GM21367 (cell line): ENCODE measurements around the gene GIGYF2.
"Not testable (repeated sequence)": the region's sequence is repeated elsewhere in the genome, so short reads cannot be mapped to it uniquely, and the experiment has no call there.

Experiments used
- ATAC-seq: cut with Tn5 transposase; IDR thresholded peaks from one replicate; pipeline ENCODE4 v1.9.1; 2021; ENCODE audit not compliant: unreplicated experiment

The GIGYF2 gene

DNA sequence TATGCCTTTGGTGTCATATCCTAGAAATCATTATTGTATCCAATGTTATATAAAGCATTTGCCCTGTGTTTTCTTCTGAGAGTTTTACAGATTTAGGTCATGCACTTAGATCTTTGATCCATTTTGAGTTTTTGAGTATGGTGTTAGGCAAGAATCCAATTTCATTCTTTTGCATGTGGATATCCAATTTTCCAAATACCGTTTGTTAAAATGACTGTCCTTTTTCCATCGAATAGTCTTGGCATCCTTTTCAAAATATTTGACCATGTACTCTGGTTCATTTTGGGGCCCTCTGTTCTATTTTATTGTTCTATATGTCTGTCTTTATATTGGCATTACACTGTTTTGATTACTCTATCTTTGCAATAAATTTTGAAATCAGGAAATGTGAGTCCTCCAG is 103.0 kb downstream of the GIGYF2 start:
- no peak for ATAC-seq

- ATAC-seq: no peak
Measured at GRCh38 chr2:232802091-232802490, 105.0 kb downstream of the GIGYF2 start.

- no peak for ATAC-seq
Measured at GRCh38 chr2:232809349-232810124, 112.4 kb downstream of the GIGYF2 start.

DNA sequence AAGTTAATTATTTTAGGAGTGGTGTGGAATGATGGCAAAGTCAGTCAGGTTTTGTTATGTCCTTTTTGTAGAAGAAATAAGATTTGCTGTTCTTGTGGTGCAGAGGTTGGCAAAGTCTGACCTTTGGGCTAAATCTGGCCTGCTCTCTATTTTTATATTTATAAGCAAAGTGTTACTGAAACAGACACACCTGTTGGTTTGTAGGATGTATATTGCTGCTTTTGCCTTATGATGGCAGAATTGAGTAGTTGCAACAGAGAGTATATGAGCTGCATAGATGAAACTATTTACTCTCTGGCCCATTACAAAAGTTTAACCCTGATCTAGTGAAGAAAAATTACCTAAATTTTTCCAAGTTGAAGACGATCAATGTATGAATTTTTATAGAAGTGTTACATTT is 113.3 kb downstream of the GIGYF2 start:
- ATAC-seq: no peak

- ATAC-seq: no peak
Measured at GRCh38 chr2:232815569-232815968, 118.4 kb downstream of the GIGYF2 start.

- no peak for ATAC-seq
Measured at GRCh38 chr2:232816657-232817056, 119.5 kb downstream of the GIGYF2 start.

DNA sequence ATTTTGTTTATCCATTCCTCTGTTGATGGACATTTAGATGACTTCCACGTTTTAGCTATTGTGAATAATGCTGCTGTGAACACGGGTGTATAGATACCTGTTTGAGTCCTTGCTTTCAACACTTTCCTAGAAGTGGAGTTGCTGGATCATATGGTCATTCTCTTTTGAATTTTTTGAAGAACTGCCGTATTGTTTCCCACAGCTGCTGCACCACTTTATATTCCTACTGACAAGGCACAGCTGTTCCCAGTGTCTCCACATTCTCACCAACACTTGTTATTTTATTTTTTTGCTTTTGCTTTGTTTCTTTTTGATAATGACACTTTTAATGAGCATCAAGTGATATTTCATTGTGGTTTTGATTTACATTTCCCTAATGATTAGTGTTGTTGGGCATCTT is 120.6 kb downstream of the GIGYF2 start:
- ATAC-seq: no peak

- ATAC-seq: no peak
Measured at GRCh38 chr2:232829988-232830387, 132.9 kb downstream of the GIGYF2 start.

GRCh38 chr2:232831496-232831895 is 134.4 kb downstream of the GIGYF2 start:
- ATAC-seq: no peak

- ATAC-seq: no peak
Measured at GRCh38 chr2:232833830-232834229, 136.7 kb downstream of the GIGYF2 start.

DNA sequence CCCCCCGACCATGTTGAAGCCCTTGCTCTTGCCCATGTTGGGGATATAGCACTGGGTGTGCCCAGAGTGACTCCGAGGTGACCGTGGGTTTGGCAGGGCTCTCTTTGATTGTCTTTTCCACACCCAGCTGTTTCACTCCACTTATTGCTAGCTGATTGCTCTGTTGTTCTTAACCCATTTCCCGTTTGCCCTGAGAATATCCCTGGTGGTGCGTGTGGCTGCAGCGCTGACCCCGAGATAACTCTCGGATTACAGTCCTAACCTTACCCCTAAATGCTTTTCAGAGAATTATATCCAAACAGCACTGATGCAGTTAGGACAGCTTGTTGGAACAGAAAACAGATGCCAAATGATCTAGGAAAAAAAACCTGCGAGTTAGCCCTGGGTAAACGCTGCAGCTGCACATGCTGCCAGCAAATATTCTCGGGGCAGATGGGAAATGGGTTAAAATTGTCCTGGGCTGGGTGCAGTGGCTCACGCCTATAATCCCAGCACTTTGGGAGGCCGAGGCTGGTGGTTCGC is 138.6 kb downstream of the GIGYF2 start:
- ATAC-seq: no peak

GRCh38 chr2:232836934-232837333 is 139.8 kb downstream of the GIGYF2 start:
- no peak for ATAC-seq

DNA sequence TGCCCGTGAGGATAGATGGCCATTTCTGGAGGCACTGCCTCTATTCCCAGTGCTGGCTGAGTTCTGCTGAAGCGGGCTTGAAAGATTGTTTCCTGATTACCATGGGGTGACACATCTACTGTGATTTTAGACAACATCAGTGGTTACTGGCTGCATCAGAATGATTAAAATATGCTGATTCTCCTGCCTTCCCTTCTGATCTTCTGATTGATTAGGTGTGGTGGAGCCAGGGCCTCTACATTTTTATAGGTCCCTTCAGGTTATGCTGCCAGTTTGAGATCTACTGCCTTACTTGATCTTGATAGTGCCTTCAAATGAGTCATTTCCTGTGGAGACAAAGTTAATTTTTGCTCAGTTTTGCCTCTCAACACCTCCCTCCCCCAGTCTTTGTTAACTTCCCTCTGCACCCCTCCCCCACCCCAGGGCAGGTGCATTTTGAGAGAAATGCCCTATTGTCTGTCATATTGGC is 141.3 kb downstream of the GIGYF2 start:
- ATAC-seq: peak; percentile 66

- ATAC-seq: no peak
Measured at GRCh38 chr2:232839411-232840079, 142.4 kb downstream of the GIGYF2 start.

DNA sequence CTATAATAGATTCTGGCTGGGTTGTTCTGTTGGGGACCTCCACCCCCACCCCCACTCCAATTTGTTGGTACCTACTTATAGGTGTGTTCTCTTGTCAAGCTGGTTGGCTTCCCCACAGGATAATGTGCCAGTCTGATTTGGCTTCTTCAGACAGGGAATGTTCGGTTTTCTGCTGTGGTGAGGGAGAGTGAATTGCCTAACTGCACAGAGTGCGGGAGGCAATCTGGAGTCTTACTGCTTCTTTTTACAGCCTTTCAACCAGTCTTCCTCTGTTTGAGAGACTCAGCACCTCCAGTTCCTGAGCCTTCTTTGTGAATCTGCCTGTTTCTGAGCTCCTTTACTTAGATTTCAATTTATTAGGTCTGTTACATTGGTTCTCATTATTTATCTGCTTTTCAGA is 145.6 kb downstream of the GIGYF2 start:
- ATAC-seq: no peak

GRCh38 chr2:232843834-232844233 is 146.7 kb downstream of the GIGYF2 start:
- no peak for ATAC-seq

DNA sequence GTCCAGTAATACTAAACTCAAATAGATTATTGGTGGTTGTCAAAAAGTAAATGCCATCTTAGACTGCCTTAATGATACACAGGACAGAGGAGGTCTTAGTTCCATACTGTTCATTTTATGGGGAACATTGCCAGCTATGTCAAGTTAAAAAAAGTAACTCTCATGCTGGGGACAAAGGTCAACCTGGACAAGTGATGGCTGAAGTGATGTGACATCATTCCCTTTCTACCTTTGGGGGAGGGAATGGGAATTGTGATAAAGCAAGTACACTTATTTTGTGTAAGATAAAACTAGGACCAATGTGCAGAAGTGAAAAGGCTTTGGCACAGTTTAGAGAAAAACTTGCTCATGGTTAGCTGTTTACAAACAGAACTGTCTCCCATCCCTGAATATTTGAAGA is 148.9 kb downstream of the GIGYF2 start:
- no peak for ATAC-seq

- no peak for ATAC-seq
Measured at GRCh38 chr2:232850039-232850438, 152.9 kb downstream of the GIGYF2 start.

- not testable (repeated sequence) for ATAC-seq
Measured at GRCh38 chr2:232852081-232852480, 154.9 kb downstream of the GIGYF2 start.

GRCh38 chr2:232852676-232853075 is 155.5 kb downstream of the GIGYF2 start:
- ATAC-seq: no peak

DNA sequence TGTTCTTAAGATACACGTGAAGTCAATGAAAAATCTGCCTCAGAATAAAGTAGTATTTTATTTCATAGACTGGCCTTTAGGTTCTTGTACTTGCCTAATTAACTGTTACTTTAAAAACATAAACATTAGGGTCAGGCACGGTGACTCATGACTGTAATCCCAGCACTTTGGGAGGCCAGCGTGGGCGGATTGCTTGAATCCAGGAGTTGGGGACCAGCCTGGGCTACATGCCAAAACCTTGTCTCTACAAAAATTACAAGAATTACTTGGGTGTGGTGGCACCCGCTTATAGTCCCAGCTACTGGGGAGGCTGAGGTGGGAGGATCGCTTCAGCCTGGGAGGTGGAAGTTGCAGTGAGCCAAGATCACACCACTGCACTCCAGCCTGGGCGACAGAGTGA is 157.0 kb downstream of the GIGYF2 start:
- ATAC-seq: no peak

- ATAC-seq: no peak
Measured at GRCh38 chr2:232857158-232857563, 160.0 kb downstream of the GIGYF2 start.
